Activated T-cell treated with anti-CD3 and anti-CD28 coated beads for 24 hours (primary cell): ENCODE results near the gene LEKR1.

Source experiments
- DNase-seq: peaks from one replicate; pipeline ENCODE4 v3.0.0-alpha.2; 2020; ENCODE audit warnings: low read depth

The LEKR1 gene

GRCh38 chr3:156985711-156986110, 159.6 kb downstream of the LEKR1 start:
- DNase-seq, result no peak

DNA sequence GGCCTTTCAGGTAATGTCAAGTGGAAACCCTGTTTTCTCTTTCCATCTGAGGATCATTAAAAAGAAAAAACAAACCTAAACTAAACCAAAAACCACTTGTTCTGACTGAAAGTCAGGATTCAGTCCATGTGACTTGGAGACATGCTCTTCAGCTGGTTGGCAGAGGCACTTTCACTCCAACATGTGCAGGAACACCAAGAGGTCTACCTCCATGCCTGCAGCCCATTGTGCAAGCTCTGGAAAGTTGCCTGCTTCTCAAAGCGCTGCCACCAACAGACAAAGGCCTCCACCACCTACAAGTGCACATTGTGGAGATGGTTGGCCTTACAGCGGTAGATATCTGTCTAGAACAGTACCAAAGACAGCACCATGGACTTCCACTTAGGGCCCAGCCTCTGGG, 161.8 kb downstream of the LEKR1 start:
- DNase-seq, result no peak

DNA sequence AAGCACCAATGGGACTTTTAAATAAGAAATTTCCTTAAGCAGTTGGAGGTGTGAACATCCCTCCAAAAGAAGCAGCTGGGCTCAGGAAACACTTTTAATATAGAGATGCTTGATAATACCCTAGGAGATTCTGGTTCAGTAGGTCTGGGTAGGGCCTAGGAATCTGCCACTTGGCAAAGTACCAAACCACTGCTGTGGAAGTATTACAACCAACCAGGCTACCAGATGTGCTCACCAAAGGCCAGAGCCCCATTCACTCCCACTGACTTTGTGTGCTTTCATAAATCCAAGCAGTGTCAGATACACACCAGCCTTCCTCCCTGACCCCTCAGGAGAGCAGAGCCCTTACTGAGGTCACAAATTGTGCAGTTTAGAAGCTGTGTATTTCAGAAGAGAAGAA, 171.2 kb downstream of the LEKR1 start:
- DNase-seq, result no peak

- no peak for DNase-seq
Measured at GRCh38 chr3:157001221-157001957, 175.2 kb downstream of the LEKR1 start.

DNA sequence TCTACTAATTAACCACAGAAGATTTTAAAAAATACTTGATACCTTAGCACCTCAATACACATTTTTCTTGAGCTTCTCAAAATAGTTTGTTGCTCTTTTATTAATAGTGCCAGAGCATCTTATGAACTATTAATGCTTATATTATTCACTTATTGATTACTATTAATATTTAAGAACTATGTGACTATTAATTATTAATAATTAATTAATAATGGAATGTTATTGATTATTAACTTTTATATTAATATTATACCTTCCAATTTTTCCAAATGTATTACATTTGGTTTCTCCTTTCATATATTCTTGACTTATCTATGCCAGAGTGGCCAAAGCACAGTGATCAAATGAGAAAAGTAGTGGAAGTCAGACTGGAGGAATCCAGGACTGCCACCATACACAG, 195.5 kb downstream of the LEKR1 start:
- DNase-seq, result no peak

DNA sequence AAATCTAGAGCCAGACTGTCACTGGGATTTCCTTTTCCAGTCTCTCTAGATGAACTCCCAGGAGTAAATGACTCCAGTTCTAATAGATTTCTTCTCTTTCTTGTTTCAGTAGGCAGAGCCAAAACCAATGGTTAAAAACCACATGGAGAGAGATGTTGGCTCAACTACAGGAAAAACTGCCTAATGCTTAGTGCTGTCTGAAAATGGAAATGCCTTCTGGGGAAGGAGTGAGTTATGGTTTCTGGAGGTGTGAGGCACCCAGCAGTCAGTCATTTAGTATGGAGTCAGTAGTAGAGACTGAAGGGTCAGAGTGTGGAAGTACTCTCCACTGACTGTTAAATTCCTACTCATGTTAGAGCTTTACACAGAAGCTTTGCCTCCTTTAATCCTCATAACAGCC, 197.1 kb downstream of the LEKR1 start:
- DNase-seq, result no peak

GRCh38 chr3:157026091-157026490, 199.9 kb downstream of the LEKR1 start:
- no peak for DNase-seq

GRCh38 chr3:157027861-157028745, 201.9 kb downstream of the LEKR1 start:
- DNase-seq, result no peak

DNA sequence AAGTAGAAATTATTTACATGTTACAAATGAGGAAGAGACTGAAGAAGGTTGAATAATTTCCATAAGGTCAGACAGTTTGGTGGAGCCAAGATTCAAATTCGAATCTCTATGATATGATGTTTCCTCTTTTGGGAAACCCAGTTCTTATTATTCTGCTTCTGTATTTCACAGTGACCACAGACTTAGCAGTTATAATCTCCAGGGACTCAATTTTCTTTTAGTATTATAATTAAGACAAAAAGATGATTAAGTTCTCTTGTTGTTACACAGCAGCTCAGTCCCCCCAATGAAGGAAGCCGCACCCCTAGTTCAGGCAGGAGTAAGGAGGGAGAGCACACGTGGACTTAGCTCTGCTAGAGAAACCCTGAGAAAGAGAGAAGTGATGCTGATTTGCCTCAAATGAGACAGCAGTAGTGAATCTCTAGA, 203.2 kb downstream of the LEKR1 start:
- no peak for DNase-seq

DNA sequence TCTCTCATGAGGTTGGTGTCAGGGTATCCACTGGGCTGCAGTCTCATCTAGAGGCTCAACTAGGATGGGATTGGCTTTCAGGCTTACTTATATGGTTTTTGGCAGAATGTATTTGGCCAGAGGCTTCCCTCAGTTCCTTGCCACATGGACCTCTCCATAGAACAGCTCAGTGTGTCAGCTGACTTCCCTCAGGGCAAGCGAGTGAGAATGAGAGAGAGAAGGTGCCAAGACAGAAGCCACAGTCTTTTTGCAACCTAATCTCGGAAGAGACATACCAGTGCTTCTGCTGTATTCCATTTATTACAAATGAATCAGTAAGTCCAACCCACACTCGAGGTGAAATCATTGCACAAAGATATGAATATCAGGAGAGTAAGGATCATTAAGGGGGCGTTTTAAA, 204.6 kb downstream of the LEKR1 start:
- no peak for DNase-seq

GRCh38 chr3:157033001-157033400, 206.8 kb downstream of the LEKR1 start:
- DNase-seq, result no peak

DNA sequence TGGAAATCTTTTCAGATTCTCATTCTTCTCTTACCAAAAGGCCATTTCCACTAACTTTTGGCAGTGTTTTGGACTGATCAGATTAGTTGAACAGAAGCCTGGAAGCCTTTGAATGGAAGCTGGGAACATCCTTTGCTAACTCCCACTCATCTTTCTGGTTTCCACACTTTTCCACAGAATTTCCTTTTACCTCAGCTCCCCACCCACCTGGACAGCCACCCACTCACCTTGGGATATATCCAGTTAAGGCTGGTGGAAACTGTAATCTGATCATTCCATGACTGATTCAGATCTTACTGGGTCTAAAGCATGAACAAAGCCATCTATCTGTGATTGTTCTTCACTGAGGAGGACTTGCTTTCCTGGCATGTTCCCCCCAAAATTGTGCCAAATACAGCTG, 214.3 kb downstream of the LEKR1 start:
- DNase-seq, result no peak

GRCh38 chr3:157042226-157042625, 216.1 kb downstream of the LEKR1 start:
- no peak for DNase-seq

DNA sequence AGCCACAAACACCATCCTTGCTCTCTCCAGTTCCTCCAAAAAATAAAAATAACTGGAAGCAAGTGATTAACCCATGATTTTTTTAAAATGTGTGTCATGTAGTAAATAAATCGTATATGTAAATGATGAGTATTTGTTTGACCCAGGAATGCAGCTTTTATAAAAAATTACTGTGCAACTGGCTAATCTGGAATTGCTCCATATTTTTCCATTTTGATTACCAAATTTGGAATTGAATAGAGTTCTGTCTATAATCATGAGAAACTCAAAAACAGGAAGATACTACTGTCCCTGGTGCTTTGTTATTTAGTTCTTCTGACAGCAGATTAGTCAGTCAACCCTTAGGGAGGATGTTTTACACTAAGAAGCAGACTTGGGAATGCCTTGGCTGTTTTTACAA, 217.6 kb downstream of the LEKR1 start:
- no peak for DNase-seq

- no peak for DNase-seq
Measured at GRCh38 chr3:157045238-157045850, 219.2 kb downstream of the LEKR1 start.

DNA sequence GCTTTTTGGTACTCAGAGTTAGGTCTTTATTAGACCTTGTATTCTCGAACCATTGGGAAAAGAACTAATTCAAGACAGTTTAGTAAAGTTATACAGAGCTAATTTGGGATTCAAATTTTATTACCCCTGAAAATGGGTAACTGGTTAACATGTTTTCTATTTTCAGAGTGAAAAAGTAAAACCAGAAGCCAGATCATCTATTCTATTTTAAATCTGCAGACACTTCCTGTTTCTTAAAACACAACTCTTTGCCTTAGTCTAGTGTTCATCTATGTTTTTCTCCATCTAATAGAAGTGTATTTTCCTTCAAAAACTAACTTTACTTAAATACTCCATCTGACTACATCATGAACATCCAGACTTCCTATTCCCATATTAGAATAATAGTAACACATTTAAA, 220.4 kb downstream of the LEKR1 start:
- DNase-seq, result no peak

DNA sequence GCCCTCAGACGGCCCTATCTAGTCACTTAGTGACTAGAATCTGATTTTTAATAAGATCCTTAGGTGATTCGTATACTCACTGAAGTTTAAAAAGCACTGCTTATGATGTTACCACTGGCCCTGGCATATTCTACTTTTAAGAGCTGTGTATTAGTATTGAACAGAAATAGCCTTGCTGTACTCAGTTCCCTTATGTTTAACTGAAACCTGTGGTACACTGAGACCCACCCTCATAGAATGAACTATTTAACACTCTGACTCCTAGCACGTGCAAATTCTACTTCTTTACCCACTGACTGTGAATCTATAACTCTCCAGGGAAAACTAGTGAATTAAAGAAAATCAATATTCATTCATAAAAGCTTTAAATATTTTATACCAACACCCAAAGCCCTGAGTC, 224.9 kb downstream of the LEKR1 start:
- no peak for DNase-seq

GRCh38 chr3:157051591-157051990, 225.4 kb downstream of the LEKR1 start:
- DNase-seq, result no peak

DNA sequence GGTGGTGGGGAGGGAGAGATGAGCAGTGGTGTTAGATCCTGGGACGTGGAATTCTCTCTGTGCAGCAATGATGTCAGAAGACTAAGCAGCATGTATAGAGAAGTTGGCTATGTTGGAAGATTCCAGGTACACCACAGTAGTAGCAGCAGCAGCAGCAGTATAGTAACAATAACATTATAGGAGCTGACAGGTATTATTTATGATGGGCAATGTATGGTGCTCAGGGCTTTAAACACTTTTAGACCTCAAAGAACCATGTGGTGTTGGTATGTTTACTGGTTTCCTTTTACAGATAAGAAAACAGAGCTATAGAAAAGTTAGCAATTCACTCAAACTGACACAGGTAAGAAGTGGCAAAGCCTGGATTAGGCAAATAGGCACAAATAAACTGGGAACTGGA, 229.9 kb downstream of the LEKR1 start:
- no peak for DNase-seq

DNA sequence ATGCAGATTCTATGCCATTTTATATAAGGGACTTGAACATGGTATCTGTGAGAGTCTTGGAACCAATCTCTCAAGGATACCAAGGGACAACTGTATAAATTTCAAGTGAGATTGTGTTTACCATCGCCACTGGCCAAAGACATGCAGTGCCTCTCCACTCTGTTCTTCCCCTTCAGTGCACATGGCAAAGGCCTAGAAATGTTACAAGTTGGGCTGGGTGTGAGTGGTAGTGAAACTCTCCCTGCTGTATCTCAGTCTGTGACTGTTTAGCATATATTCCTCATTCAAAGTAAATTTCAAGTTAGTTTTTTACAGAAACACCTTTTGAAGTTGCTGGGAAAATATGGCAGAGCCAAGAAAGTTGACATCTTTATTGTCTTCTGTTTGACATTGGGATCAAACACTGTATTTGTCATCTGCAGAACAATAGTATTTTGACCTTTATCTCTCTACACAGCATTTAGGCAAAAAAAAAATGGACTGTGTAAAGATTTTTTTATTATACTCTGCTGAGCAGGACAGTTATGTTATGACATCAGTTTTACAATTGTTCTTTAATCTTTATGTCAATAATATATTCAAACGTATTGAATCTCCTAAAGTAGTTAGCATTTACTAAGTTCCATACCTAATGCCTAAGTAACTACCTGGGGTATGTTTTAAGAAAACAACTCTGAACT, 232.4 kb downstream of the LEKR1 start:
- no peak for DNase-seq

- no peak for DNase-seq
Measured at GRCh38 chr3:157059181-157059580, 233.0 kb downstream of the LEKR1 start.

DNA sequence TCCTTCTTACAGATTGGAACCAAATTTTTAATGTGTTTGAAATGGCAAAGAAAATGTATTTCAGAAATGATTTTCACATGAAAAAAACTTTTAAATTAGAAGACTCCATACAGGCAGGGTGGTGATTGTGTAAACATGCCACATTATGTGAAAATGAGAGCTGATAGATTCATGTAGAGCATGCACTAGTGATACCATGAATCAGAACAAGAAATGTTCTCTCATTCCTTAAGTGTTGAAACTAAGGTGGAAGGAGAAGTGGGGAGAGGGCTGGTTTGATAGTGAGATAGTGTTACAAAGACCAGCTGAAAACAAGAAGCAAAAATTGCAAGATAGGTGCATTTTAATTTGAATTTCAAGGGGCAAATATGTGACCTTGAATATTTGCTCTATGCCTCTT, 233.5 kb downstream of the LEKR1 start:
- DNase-seq, result no peak
